ENCODE data around the gene CCDC93. TPM values are rescaled to one million over a fixed set of nuclear protein-coding genes. Genes with fewer than 3 reads are reported as not detected.
A peak's percentile ranks its signal among the peaks of the same experiment; 100 is the strongest.

CCDC93 gene
- total RNA-seq, 1 experiment from 2014 or later = 15.3 TPM

GRCh38 chr2:117994729-117995128, 19.1 kb downstream of the CCDC93 start:
- no peak for DNase-seq (ENCODE audit: low read depth)

GRCh38 chr2:117989854-117990438, 23.9 kb downstream of the CCDC93 start:
- no peak for DNase-seq (ENCODE audit: low read depth)

GRCh38 chr2:117987121-117987520, 26.7 kb downstream of the CCDC93 start:
- no peak for DNase-seq (ENCODE audit: low read depth)

GRCh38 chr2:117985092-117985491, 28.8 kb downstream of the CCDC93 start:
- no peak for DNase-seq (ENCODE audit: low read depth)

GRCh38 chr2:117984208-117984607, 29.7 kb downstream of the CCDC93 start:
- no peak for DNase-seq (ENCODE audit: low read depth)

- peak; percentile 31 for DNase-seq (ENCODE audit: low read depth)
Measured at GRCh38 chr2:117983040-117983439, 30.8 kb downstream of the CCDC93 start.

GRCh38 chr2:117982376-117983033, 31.4 kb downstream of the CCDC93 start:
- no peak for DNase-seq (ENCODE audit: low read depth)

- DNase-seq (ENCODE audit: low read depth) = no peak
Measured at GRCh38 chr2:117981810-117982209, 32.1 kb downstream of the CCDC93 start.

- peak; percentile 70 for DNase-seq (ENCODE audit: low read depth)
Measured at GRCh38 chr2:117980783-117981676, 32.8 kb downstream of the CCDC93 start.

GRCh38 chr2:117979911-117980701, 33.8 kb downstream of the CCDC93 start:
- DNase-seq (ENCODE audit: low read depth) = peak; percentile 75

- no peak for DNase-seq (ENCODE audit: low read depth)
Measured at GRCh38 chr2:117977696-117978095, 36.2 kb downstream of the CCDC93 start.

GRCh38 chr2:117976581-117976980, 37.3 kb downstream of the CCDC93 start:
- no peak for DNase-seq (ENCODE audit: low read depth)

- no peak for DNase-seq (ENCODE audit: low read depth)
Measured at GRCh38 chr2:117973498-117974082, 40.3 kb downstream of the CCDC93 start.

- DNase-seq (ENCODE audit: low read depth) = no peak
Measured at GRCh38 chr2:117972476-117973123, 41.3 kb downstream of the CCDC93 start.

- no peak for DNase-seq (ENCODE audit: low read depth)
Measured at GRCh38 chr2:117968722-117969121, 45.1 kb downstream of the CCDC93 start.

GRCh38 chr2:117967977-117968718, 45.7 kb downstream of the CCDC93 start:
- no peak for DNase-seq (ENCODE audit: low read depth)

GRCh38 chr2:117963446-117963845, 50.4 kb downstream of the CCDC93 start:
- no peak for DNase-seq (ENCODE audit: low read depth)

GRCh38 chr2:117961201-117961600, 52.7 kb downstream of the CCDC93 start:
- no peak for DNase-seq (ENCODE audit: low read depth)

GRCh38 chr2:117960231-117960630, 53.6 kb downstream of the CCDC93 start:
- DNase-seq (ENCODE audit: low read depth) = no peak

- peak; percentile 13 for DNase-seq (ENCODE audit: low read depth)
Measured at GRCh38 chr2:117958186-117958585, 55.7 kb downstream of the CCDC93 start.
